ENCODE measurements around the gene HLA-DMB.

The HLA-DMB gene

DNA sequence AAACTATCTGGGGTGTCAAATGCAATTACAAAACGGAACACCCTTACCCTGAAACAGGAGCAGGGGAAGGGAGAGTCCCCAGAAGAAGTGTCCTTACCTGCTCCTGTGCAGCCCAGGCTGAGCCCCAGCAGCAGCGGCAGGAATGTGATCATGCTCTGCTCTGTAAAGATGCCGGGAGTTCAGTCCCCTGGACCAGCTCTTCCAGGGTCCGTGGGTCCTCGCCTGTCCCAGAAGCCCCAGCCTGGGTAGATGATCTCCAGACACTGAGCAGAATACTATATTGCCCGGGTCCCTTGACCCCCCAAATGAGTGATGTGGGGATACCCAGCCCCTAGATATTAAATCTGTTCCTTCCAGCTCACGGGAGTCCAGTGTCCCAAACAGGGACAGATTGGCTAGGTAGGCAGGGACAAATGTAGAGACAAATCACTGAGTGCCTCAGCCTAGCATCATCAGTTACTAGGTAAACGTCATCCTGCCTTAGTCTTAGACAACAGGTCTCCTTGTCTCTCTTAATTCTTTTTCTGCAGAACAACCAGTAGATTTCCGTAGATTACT, at the start of gene HLA-DMB:
Gene HLA-DMB (minus strand): TSS at position 373 of the 558 bp plus-strand sequence. CDS start 221 bp downstream, at position 152.
- DNase-seq (ENCODE audit: low read depth in 2 of 3, low spot score in 1 of 3): peak in 1 of 3 donors; percentile 44

GRCh38 chr6:32989368-32989767, 48.5 kb upstream of the HLA-DMB start:
- DNase-seq (ENCODE audit: low read depth in 2 of 3, low spot score in 1 of 3): no peak

- peak; percentile 76 to 92 (median 85) for DNase-seq (ENCODE audit: low read depth in 2 of 3, low spot score in 1 of 3)
Measured at GRCh38 chr6:32984622-32985389, 44.0 kb upstream of the HLA-DMB start.

- no peak for DNase-seq (ENCODE audit: low read depth in 2 of 3, low spot score in 1 of 3)
Measured at GRCh38 chr6:32983964-32984621, 43.3 kb upstream of the HLA-DMB start.

DNA sequence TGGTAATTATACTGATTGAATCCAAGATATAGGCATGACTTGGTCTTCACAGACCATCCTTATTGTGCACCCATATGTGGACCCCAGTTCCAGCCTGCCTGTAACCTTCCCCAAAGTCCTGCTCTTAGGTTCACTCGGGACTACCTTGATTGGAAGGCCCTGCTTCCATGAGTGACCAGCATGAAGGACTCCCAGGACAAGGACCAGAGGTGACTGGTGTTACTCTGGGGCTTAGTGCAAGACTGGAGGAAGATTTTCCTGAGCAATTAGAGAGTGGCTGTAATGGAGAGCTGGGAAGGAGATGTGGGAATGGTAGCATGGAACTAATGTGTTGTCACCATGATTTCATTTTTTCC, 42.6 kb upstream of the HLA-DMB start:
- DNase-seq (ENCODE audit: low read depth in 2 of 3, low spot score in 1 of 3): no peak

DNA sequence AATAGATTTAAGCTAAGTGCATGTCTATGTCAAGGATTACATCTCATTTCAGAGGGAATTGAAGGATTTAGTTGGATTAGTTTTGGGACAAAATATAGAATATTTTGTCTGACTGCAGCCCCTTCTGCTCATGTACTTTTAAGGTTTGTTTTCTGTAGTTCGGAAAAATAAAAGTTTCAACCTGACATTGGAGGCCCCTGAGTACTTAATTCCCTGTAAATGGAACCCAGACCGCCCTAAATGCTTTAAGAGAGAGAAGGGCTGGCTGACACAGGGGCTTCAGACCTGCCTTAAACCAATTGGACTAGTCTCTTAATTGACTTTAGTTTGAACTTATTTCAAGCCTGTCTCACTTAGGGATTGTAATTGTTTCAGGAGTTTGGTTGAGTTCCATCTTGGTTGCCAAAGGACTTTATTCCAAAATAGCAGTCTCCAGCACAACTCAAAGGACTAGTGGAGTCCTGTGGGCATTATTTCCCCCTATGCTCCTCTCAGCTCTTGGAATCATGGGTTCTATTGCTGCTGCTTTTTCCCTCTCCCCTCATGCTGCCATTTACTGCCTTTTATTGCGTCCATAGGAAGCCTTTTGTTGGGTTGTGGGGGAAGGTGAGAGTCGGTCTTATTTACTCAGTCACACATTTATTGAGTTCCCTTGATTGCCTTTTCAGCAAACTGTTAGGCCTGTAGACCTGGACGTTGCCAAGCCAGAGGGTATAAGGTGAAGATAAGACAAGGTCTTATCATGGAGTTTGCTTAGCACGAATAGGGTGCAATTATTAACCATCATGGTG, 42.1 kb upstream of the HLA-DMB start:
- no peak for DNase-seq (ENCODE audit: low read depth in 2 of 3, low spot score in 1 of 3)

- no peak for DNase-seq (ENCODE audit: low read depth in 2 of 3, low spot score in 1 of 3)
Measured at GRCh38 chr6:32982084-32982701, 41.4 kb upstream of the HLA-DMB start.

DNA sequence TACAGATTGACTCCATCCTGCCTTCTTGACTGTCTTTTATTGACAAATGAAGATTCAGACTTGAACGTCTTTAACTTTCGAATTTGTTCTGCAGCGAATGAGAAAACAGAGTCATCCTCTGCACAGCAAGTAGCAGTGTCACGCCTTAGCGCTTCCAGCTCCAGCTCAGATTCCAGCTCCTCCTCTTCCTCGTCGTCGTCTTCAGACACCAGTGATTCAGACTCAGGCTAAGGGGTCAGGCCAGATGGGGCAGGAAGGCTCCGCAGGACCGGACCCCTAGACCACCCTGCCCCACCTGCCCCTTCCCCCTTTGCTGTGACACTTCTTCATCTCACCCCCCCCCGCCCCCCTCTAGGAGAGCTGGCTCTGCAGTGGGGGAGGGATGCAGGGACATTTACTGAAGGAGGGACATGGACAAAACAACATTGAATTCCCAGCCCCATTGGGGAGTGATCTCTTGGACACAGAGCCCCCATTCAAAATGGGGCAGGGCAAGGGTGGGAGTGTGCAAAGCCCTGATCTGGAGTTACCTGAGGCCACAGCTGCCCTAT, 39.7 kb upstream of the HLA-DMB start:
- DNase-seq (ENCODE audit: low read depth in 2 of 3, low spot score in 1 of 3): no peak

DNA sequence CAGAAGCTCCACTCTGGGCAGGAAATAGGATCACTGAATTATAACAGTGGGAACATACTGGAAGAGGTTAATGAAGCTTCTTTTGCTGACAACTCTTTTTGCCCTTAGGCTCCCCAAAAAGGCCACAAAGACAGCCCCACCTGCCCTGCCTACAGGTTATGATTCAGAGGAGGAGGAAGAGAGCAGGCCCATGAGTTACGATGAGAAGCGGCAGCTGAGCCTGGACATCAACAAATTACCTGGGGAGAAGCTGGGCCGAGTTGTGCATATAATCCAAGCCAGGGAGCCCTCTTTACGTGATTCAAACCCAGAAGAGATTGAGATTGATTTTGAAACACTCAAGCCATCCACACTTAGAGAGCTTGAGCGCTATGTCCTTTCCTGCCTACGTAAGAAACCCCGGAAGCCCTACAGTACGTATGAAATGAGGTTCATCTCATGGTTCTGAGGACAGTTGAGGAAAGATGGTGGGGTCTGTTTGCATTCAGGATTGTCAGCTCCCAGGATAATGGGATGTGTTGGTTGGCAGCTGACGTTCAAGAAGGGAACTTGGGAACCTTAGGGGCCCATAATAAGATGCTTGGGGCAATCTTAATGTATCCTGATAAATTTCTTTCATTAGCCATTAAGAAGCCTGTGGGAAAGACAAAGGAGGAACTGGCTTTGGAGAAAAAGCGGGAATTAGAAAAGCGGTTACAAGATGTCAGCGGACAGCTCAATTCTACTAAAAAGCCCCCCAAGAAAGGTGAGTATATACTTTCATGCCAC, 39.1 kb upstream of the HLA-DMB start:
- DNase-seq (ENCODE audit: low read depth in 2 of 3, low spot score in 1 of 3): no peak

DNA sequence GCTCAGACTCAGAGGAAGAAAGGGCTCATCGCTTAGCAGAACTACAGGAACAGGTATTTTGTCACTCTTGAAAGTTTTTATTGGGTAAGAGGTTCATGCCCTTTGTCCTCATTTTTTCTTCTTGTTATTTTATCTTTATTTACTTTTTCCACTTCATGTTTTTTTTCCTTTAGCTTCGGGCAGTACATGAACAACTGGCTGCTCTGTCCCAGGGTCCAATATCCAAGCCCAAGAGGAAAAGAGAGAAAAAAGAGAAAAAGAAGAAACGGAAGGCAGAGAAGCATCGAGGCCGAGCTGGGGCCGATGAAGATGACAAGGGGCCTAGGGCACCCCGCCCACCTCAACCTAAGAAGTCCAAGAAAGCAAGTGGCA, 37.1 kb upstream of the HLA-DMB start:
- DNase-seq (ENCODE audit: low read depth in 2 of 3, low spot score in 1 of 3): no peak

DNA sequence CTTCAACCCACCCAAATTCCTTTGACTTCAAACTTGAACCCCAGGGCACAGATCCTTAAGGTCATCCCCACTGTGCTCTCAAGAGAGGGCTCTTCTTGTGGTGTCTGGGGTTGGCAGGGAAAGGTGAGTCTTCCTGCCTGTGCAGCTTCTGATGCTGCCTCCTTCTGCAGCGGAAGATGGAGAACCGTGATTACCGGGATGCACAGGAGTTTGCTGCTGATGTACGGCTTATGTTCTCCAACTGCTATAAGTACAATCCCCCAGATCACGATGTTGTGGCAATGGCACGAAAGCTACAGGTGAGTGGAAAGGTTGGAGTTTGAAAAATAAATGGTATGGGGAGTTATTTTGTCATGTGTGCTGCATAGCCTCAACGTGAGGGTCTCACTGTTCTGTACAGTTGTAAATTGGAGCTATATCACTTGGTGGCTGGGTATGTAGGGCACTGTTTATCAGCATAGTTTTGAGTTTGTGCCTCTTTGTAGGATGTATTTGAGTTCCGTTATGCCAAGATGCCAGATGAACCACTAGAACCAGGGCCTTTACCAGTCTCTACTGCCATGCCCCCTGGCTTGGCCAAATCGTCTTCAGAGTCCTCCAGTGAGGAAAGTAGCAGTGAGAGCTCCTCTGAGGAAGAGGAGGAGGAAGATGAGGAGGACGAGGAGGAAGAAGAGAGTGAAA, 36.6 kb upstream of the HLA-DMB start:
- DNase-seq (ENCODE audit: low read depth in 2 of 3, low spot score in 1 of 3): no peak

GRCh38 chr6:32976334-32977069, 35.7 kb upstream of the HLA-DMB start:
- DNase-seq (ENCODE audit: low read depth in 2 of 3, low spot score in 1 of 3): no peak

DNA sequence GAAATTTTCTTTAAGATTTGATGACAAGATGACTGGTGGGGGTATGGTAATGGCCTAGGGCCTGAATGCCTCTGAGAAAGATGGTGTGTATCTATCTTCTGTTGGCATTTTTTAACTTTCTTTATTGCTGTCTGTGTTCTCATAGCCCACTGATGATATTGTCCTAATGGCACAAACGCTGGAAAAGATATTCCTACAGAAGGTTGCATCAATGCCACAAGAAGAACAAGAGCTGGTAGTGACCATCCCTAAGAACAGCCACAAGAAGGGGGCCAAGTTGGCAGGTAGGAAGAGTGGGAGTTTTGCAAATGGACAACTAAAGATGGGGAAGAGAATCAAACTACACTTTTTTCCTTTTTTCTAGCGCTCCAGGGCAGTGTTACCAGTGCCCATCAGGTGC, 35.1 kb upstream of the HLA-DMB start:
- DNase-seq (ENCODE audit: low read depth in 2 of 3, low spot score in 1 of 3): no peak

GRCh38 chr6:32974541-32975308, 33.9 kb upstream of the HLA-DMB start:
- no peak for DNase-seq (ENCODE audit: low read depth in 2 of 3, low spot score in 1 of 3)

DNA sequence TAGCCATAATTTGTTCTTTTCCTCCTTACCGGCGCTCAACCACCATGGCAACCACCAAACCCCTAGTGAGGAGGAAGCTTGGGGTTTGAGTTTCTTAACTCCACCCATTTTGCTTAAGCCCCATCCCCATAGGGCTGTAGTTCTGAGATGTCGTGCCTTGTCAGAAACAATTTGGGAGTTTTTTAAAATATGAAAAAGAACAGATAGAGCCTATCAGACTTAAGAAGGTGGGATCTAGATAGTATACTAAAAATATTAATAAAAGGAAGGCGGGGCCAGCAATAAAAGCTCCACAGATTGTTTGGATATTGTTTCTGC, 33.1 kb upstream of the HLA-DMB start:
- DNase-seq (ENCODE audit: low read depth in 2 of 3, low spot score in 1 of 3): no peak

GRCh38 chr6:32973144-32974015, 32.6 kb upstream of the HLA-DMB start:
- no peak for DNase-seq (ENCODE audit: low read depth in 2 of 3, low spot score in 1 of 3)

DNA sequence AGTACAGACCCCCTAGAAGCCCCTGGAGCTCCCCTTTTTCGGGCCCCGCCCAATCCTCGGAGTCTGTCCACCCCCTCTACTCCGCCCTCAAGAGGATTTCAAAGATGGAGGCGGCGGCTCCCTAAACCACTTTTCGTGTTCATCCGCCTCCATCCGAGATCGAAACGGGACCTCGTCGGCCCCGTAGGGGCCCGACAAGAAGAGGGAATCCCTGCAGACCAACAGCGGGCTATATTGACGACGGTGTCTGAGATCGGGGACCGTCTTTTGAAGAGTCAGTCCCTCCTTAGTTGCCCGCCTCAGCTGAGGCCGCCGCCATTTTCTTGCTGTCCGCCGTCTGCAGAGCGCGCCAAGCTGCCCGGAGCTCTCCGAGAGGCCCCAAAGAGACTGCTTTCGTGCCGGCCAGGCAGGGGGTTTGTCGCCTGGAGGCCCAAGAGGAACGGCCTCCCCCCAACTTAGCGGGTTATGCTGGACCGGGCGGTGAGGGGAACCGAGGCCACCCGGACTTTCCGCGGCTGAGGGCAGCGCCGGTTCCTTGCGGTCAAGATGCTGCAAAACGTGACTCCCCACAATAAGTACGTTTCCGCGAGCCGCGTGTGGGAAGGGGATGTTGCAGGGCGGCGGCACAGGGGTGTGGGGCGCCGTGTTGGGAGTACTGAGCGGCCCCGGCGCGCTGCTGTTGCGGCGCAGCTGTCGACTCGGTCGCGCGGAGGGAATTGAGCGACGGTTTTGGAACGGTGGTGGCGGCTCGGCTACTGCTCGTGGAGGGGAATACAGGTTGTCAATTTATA, 31.7 kb upstream of the HLA-DMB start:
- no peak for DNase-seq (ENCODE audit: low read depth in 2 of 3, low spot score in 1 of 3)

Data from stimulated activated CD4-positive, alpha-beta T cell treated with anti-CD3 and anti-CD28 coated beads, Interleukin-12 subunit alpha, Interleukin-12 subunit beta, amount 100 ng/mL, for 48 hours (primary cell).